ENCODE results near the gene SYT5.

SYT5 gene

DNA sequence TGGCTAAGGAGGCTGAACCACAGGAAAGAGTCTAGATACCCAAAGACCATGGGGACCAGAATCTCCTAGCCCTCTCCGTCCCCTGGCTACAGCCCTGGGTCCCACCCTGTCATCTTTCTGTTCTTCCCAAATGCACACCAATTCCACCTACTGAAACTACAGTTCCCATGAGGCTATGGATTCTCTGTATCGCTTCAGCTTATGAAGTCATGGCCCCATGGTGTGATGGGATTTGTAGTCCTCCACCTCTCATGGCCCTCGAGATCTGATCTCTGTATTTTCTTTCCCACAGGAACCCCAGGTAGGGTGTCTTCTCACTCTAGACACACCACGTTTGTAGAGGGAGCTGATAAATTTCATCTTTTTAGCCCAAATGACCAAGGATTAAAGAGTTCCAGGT lies 17.4 kb upstream of the SYT5 start:
- H3K27me3 ChIP-seq (ENCODE audit: control insufficient read depth, low read length), result no peaks in the 10 kb centered on the region; the same call in 1 of the 2 replicates
- no peaks in the 10 kb centered on the region for H3K4me1 ChIP-seq (ENCODE audit: control insufficient read depth, low read length)
- no peaks in the 10 kb centered on the region for H3K9me2 ChIP-seq (replicated peaks; ENCODE audit: control insufficient read depth, low read length)
- H3K4me3 ChIP-seq (ENCODE audit: low read length), result no peak overlapping the region
- H3K27ac ChIP-seq (ENCODE audit: low read depth, low read length), result no peak overlapping the region
- no peak overlapping the region for H3K4me2 ChIP-seq (ENCODE audit: low read length)
- H4K20me1 ChIP-seq (ENCODE audit: control insufficient read depth, insufficient read depth, low read depth, low read length), result no peaks in the 10 kb centered on the region
- H3K36me3 ChIP-seq (ENCODE audit: control insufficient read depth, low read length), result no peaks in the 10 kb centered on the region
- TF ChIP-seq CTCF (IDR thresholded peaks at IDR 0.05; ENCODE audit: low read depth, low read length, poor library complexity, severe bottlenecking) (no peak), EZH2phosphoT487 (IDR thresholded peaks at IDR 0.05; ENCODE audit: borderline replicate concordance, low read length) (no peak)
- no peaks in the 10 kb centered on the region for H3K9me3 ChIP-seq (ENCODE audit: control insufficient read depth, insufficient read depth, low read length)
- H3F3A ChIP-seq (ENCODE audit: control insufficient read depth, insufficient read depth), result no peaks in the 10 kb centered on the region
- H3K79me2 ChIP-seq (ENCODE audit: control insufficient read depth, low read length), result no peaks in the 10 kb centered on the region

DNA sequence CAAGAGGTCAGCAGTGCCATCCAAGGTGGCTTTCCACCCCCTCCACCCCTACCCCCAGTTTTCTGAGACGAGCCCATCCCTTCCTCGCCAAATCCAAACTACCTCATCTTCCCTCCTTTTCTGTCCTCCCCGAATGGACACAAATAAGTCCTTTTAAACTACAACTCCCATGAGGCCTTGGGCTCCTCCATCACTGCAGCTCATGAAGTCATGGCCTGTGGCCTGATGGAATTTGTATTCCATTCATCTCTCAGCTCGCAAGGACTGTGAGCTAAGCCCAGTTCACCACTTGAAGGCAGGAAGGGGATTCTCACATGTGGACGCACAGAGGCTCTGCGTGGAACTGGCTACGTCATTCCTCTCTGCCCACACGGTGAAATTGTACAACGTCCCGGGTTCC lies 16.7 kb upstream of the SYT5 start:
- Histone ChIP-seq H3K27ac (ENCODE audit: low read depth, low read length) (no peak overlapping the region), H3K36me3 (ENCODE audit: control insufficient read depth, low read length) (no peaks in the 10 kb centered on the region), H3K4me3 (ENCODE audit: low read length) (no peak overlapping the region), H3K4me1 (ENCODE audit: control insufficient read depth, low read length) (no peaks in the 10 kb centered on the region), H3F3A (ENCODE audit: control insufficient read depth, insufficient read depth) (no peaks in the 10 kb centered on the region), H3K9me3 (ENCODE audit: control insufficient read depth, insufficient read depth, low read length) (no peaks in the 10 kb centered on the region), H3K79me2 (ENCODE audit: control insufficient read depth, low read length) (no peaks in the 10 kb centered on the region), H3K27me3 (ENCODE audit: control insufficient read depth, low read length) (no peaks in the 10 kb centered on the region; the same call in 1 of the 2 replicates), H3K4me2 (ENCODE audit: low read length) (no peak overlapping the region), H3K9me2 (replicated peaks; ENCODE audit: control insufficient read depth, low read length) (no peaks in the 10 kb centered on the region), H4K20me1 (ENCODE audit: control insufficient read depth, insufficient read depth, low read depth, low read length) (no peaks in the 10 kb centered on the region)
- TF ChIP-seq CTCF (IDR thresholded peaks at IDR 0.05; ENCODE audit: low read depth, low read length, poor library complexity, severe bottlenecking) (no peak), EZH2phosphoT487 (IDR thresholded peaks at IDR 0.05; ENCODE audit: borderline replicate concordance, low read length) (no peak)

GRCh38 chr19:55193481-55193880 lies 13.4 kb upstream of the SYT5 start:
- no peaks in the 10 kb centered on the region for H3K4me1 ChIP-seq (ENCODE audit: control insufficient read depth, low read length)
- H3K27me3 ChIP-seq (ENCODE audit: control insufficient read depth, low read length), result no peaks in the 10 kb centered on the region; the same call in 1 of the 2 replicates
- no peaks in the 10 kb centered on the region for H3F3A ChIP-seq (ENCODE audit: control insufficient read depth, insufficient read depth)
- H3K4me2 ChIP-seq (ENCODE audit: low read length), result no peak overlapping the region
- no peak overlapping the region for H3K4me3 ChIP-seq (ENCODE audit: low read length)
- no peaks in the 10 kb centered on the region for H3K9me2 ChIP-seq (replicated peaks; ENCODE audit: control insufficient read depth, low read length)
- H3K9me3 ChIP-seq (ENCODE audit: control insufficient read depth, insufficient read depth, low read length), result no peaks in the 10 kb centered on the region
- no peaks in the 10 kb centered on the region for H4K20me1 ChIP-seq (ENCODE audit: control insufficient read depth, insufficient read depth, low read depth, low read length)
- H3K27ac ChIP-seq (ENCODE audit: low read depth, low read length), result no peak overlapping the region
- TF ChIP-seq CTCF (IDR thresholded peaks at IDR 0.05; ENCODE audit: low read depth, low read length, poor library complexity, severe bottlenecking), result no peak
- TF ChIP-seq EZH2phosphoT487 (IDR thresholded peaks at IDR 0.05; ENCODE audit: borderline replicate concordance, low read length), result no peak
- no peaks in the 10 kb centered on the region for H3K79me2 ChIP-seq (ENCODE audit: control insufficient read depth, low read length)
- H3K36me3 ChIP-seq (ENCODE audit: control insufficient read depth, low read length), result no peaks in the 10 kb centered on the region
